H9 (cell line): ENCODE measurements around the gene POC1B. TPM values are rescaled to one million over a fixed set of nuclear protein-coding genes. Genes with fewer than 3 reads are reported as not detected.

Experiments used
- DNase-seq: peaks from one replicate; pipeline ENCODE4 v3.0.0-alpha.2; 2017
- H2AFZ ChIP-seq: one replicate; pipeline ENCODE4 v1.6.1; 2013; ENCODE audit warnings: mild to moderate bottlenecking, low read length, control low read depth, moderate library complexity
- H2AK5ac ChIP-seq: 2 replicates; pipeline ENCODE4 v1.6.1; 2013; ENCODE audit warnings: low read length, control low read depth, mixed read lengths; ENCODE audit not compliant: insufficient read length
- H2BK120ac ChIP-seq: one replicate; pipeline ENCODE4 v1.6.1; 2013; ENCODE audit warnings: low read depth, mild to moderate bottlenecking, low read length, control low read depth, inconsistent platforms; ENCODE audit not compliant: poor library complexity, severe bottlenecking
- H2BK12ac ChIP-seq: 2 replicates; pipeline ENCODE4 v1.6.1; 2013; ENCODE audit warnings: low read length, control low read depth, mixed read lengths, low read depth; ENCODE audit not compliant: insufficient read length
- H2BK15ac ChIP-seq: 2 replicates; pipeline ENCODE4 v1.6.1; 2013; ENCODE audit warnings: low read depth, low read length, control low read depth
- H2BK20ac ChIP-seq: one replicate; pipeline ENCODE4 v1.6.1; 2013; ENCODE audit warnings: low read depth, mild to moderate bottlenecking, low read length, control low read depth, inconsistent platforms; ENCODE audit not compliant: poor library complexity, severe bottlenecking
- H2BK5ac ChIP-seq: 2 replicates; pipeline ENCODE4 v1.6.1; 2013; ENCODE audit warnings: low read length, control low read depth, mixed read lengths; ENCODE audit not compliant: insufficient read length
- H3K14ac ChIP-seq: 2 replicates; pipeline ENCODE4 v1.6.1; 2013; ENCODE audit warnings: low read length, control low read depth; ENCODE audit not compliant: insufficient read depth
- H3K18ac ChIP-seq: 2 replicates; pipeline ENCODE4 v1.6.1; 2013; ENCODE audit warnings: low read depth, mild to moderate bottlenecking, mixed read lengths, low read length, control low read depth; ENCODE audit not compliant: insufficient read length
- H3K23ac ChIP-seq: 2 replicates; pipeline ENCODE4 v1.6.1; 2013; ENCODE audit warnings: low read length, control low read depth, mixed read lengths, low read depth; ENCODE audit not compliant: insufficient read length
- H3K23me2 ChIP-seq: 2 replicates; pipeline ENCODE4 v1.6.1; 2013; ENCODE audit warnings: low read depth, mild to moderate bottlenecking, mixed read lengths, low read length, control low read depth; ENCODE audit not compliant: insufficient read length, poor library complexity, severe bottlenecking
- H3K27ac ChIP-seq: 2 replicates; pipeline ENCODE4 v1.5.1; 2013; ENCODE audit warnings: low read length, control low read depth, mixed read lengths, low read depth; ENCODE audit not compliant: insufficient read length
- H3K27me3 ChIP-seq: 2 replicates; pipeline ENCODE4 v1.6.1; 2013; ENCODE audit warnings: low read length, control low read depth, inconsistent platforms; ENCODE audit not compliant: insufficient read depth
- H3K4ac ChIP-seq: 2 replicates; pipeline ENCODE4 v1.6.1; 2013; ENCODE audit warnings: low read depth, mild to moderate bottlenecking, control low read depth, inconsistent platforms, low read length, moderate library complexity
- H3K4me1 ChIP-seq: 2 replicates; pipeline ENCODE4 v1.6.1; 2013; ENCODE audit warnings: low read length, control low read depth, inconsistent platforms; ENCODE audit not compliant: insufficient read depth
- H3K4me2 ChIP-seq: 2 replicates; pipeline ENCODE4 v1.6.1; 2013; ENCODE audit warnings: low read length, control low read depth, mixed read lengths; ENCODE audit not compliant: insufficient read length, insufficient read depth
- H3K56ac ChIP-seq: 2 replicates; pipeline ENCODE4 v1.6.1; 2013; ENCODE audit warnings: low read depth, mild to moderate bottlenecking, mixed read lengths, low read length, control low read depth; ENCODE audit not compliant: insufficient read length
- H3K79me1 ChIP-seq: 2 replicates; pipeline ENCODE4 v1.6.1; 2013; ENCODE audit warnings: low read depth, mild to moderate bottlenecking, moderate library complexity, low read length, control low read depth, inconsistent platforms; ENCODE audit not compliant: insufficient read depth, poor library complexity, severe bottlenecking
- H3K79me2 ChIP-seq: 2 replicates; pipeline ENCODE4 v1.6.1; 2013; ENCODE audit warnings: low read length, control low read depth, inconsistent platforms; ENCODE audit not compliant: insufficient read depth
- H3K9ac ChIP-seq: 2 replicates; pipeline ENCODE4 v1.6.1; 2013; ENCODE audit warnings: low read length, control low read depth, mixed read lengths; ENCODE audit not compliant: insufficient read length; ENCODE audit errors: extremely low read depth
- H3K9me3 ChIP-seq: one replicate; pipeline ENCODE4 v1.6.1; 2013; ENCODE audit warnings: low read depth, low read length, inconsistent platforms; ENCODE audit not compliant: control insufficient read depth
- H3T11ph ChIP-seq: one replicate; pipeline ENCODE4 v1.6.1; 2013; ENCODE audit warnings: mild to moderate bottlenecking, low read length, control low read depth, inconsistent platforms
- H4K20me1 ChIP-seq: one replicate; pipeline ENCODE4 v1.6.1; 2013; ENCODE audit not compliant: control insufficient read depth, insufficient read length, insufficient read depth
- H4K5ac ChIP-seq: 2 replicates; pipeline ENCODE4 v1.6.1; 2013; ENCODE audit warnings: low read depth, mild to moderate bottlenecking, mixed read lengths, low read length, control low read depth; ENCODE audit not compliant: insufficient read length
- H4K8ac ChIP-seq: replicated peaks from 2 replicates; pipeline ENCODE4 v1.6.1; 2013; ENCODE audit warnings: low read length, control low read depth, mixed read lengths, low read depth; ENCODE audit not compliant: insufficient read length
- H4K91ac ChIP-seq: 2 replicates; pipeline ENCODE4 v1.6.1; 2013; ENCODE audit warnings: low read depth, mild to moderate bottlenecking, moderate library complexity, mixed read lengths, low read length, control low read depth; ENCODE audit not compliant: insufficient read length
- H3K27ac Mint-ChIP-seq, 3 experiments: 2 replicates in 2 of 3; 3 replicates in 1 of 3; pipeline ENCODE4 v1.8.0; 2020 to 2021; ENCODE audit warnings: mixed read lengths in 3 of 3, mild to moderate bottlenecking in 1 of 3, moderate library complexity in 1 of 3
- H3K27me3 Mint-ChIP-seq: 2 replicates; pipeline ENCODE4 v1.8.0; 2021; ENCODE audit warnings: low read depth, mild to moderate bottlenecking, moderate library complexity, mixed read lengths
- H3K36me3 Mint-ChIP-seq, 3 experiments: 2 replicates in 2 of 3; 3 replicates in 1 of 3; pipeline ENCODE4 v1.8.0; 2020 to 2021; ENCODE audit warnings: low read depth in 3 of 3, mixed read lengths in 3 of 3; ENCODE audit not compliant: insufficient read depth in 1 of 3
- H3K4me1 Mint-ChIP-seq, 2 experiments: 2 replicates each; pipeline ENCODE4 v1.8.0; 2020; ENCODE audit warnings: mixed read lengths in 2 of 2
- H3K4me3 Mint-ChIP-seq, 2 experiments: 2 replicates in 1 of 2; 3 replicates in 1 of 2; pipeline ENCODE4 v1.8.0; 2020 to 2021; ENCODE audit warnings: mild to moderate bottlenecking in 2 of 2, mixed read lengths in 2 of 2, moderate library complexity in 1 of 2
- H3K9me3 Mint-ChIP-seq, 2 experiments: 2 replicates in 1 of 2; 3 replicates in 1 of 2; pipeline ENCODE4 v1.8.0; 2020; ENCODE audit warnings: mild to moderate bottlenecking in 2 of 2, mixed read lengths in 2 of 2, moderate library complexity in 1 of 2
- WGBS: extraction: QIAGEN DNeasy Blood & Tissue Kit; methylation state at CpG from one replicate; pipeline ENCODE4 v1.1.7; 2013; ENCODE audit warnings: missing lambda C conversion rate, low lambda C conversion rate, mixed read lengths; ENCODE audit not compliant: insufficient read length; ENCODE audit errors: extremely low coverage; 5-methylcytosine and 5-hydroxymethylcytosine counted together
- total RNA-seq: library from RNA; stranded (reverse); gene quantifications from 2 replicates; pipeline ENCODE4 v1.2.1, GENCODE V29; 2021
- TF ChIP-seq, protein P1 (sequence below): fragments of 200-600 bp; sonication (generic); conservative IDR thresholded peaks from 3 replicates; pipeline ENCODE4 v1.8.0; 2021; ENCODE audit warnings: antibody characterized with exemption, mild to moderate bottlenecking

Gene POC1B
- total RNA-seq, 1 experiment from 2014 or later = 12.5 TPM

DNA sequence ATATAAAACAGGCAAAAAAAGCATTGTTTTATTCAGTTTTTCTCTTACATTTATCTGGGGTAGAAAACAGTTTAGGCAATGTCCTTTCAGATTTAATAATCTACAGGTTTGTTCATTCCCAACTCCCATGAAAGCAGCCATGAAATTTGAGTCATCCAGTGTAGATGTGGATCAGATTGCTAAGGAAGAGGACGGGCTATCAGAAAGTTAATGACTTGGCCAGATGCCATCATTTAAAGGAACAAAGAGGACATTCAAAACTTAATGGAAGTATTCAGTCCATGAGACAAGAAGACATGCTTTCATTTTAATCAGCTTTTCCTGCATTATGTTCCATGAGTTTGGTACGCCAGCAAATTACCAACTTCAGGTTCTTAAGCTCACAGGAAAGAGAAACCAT lies 31.1 kb upstream of the POC1B start:
- Histone ChIP-seq H2AFZ (no peak overlapping the region), H2BK12ac (no peak overlapping the region), H3K4ac (no peak overlapping the region), H3K9me3 (no peaks in the 10 kb centered on the region), H2BK15ac (no peak overlapping the region), H3T11ph (no peak overlapping the region), H4K20me1 (no peaks in the 10 kb centered on the region), H3K79me1 (no peaks in the 10 kb centered on the region), H3K4me2 (no peak overlapping the region), H4K8ac (no peak overlapping the region), H3K23ac (no peak overlapping the region), H4K5ac (no peak overlapping the region), H3K18ac (no peak overlapping the region), H3K27ac (no peak overlapping the region), H3K23me2 (no peaks in the 10 kb centered on the region), H3K56ac (no peak overlapping the region), H3K9ac (no peak overlapping the region), H2BK20ac (no peak overlapping the region), H4K91ac (no peak overlapping the region), H3K14ac (no peak overlapping the region), H3K79me2 (no peaks in the 10 kb centered on the region), H2BK120ac (no peak overlapping the region), H3K4me1 (no peaks in the 10 kb centered on the region), H2AK5ac (no peak overlapping the region), H3K27me3 (no peaks in the 10 kb centered on the region; the same call in 1 of the 2 replicates), H2BK5ac (no peak overlapping the region)
- TF ChIP-seq, protein P1, sequence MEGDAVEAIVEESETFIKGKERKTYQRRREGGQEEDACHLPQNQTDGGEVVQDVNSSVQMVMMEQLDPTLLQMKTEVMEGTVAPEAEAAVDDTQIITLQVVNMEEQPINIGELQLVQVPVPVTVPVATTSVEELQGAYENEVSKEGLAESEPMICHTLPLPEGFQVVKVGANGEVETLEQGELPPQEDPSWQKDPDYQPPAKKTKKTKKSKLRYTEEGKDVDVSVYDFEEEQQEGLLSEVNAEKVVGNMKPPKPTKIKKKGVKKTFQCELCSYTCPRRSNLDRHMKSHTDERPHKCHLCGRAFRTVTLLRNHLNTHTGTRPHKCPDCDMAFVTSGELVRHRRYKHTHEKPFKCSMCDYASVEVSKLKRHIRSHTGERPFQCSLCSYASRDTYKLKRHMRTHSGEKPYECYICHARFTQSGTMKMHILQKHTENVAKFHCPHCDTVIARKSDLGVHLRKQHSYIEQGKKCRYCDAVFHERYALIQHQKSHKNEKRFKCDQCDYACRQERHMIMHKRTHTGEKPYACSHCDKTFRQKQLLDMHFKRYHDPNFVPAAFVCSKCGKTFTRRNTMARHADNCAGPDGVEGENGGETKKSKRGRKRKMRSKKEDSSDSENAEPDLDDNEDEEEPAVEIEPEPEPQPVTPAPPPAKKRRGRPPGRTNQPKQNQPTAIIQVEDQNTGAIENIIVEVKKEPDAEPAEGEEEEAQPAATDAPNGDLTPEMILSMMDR = no peak
- H3K27me3 Mint-ChIP-seq = no peaks in the 10 kb centered on the region
- no peak for DNase-seq
- no peak overlapping the region for H3K27ac Mint-ChIP-seq
- 0 out of 5 replicates have a peak, but pooled peaks cover 0 to 4% of the 10 kb centered on the region in 2 experiments for H3K9me3 Mint-ChIP-seq
- 0 out of 7 replicates have a peak, but pooled peaks cover 0 to 4% (median 0%) of the 10 kb centered on the region in 3 experiments for H3K36me3 Mint-ChIP-seq
- no CpG with 5 or more reads among the region's 2 CpGs for WGBS
- H3K4me1 Mint-ChIP-seq = no peaks in the 10 kb centered on the region
- no peak overlapping the region for H3K4me3 Mint-ChIP-seq
